AG04450 (cell line): ENCODE measurements around the gene ORM1. TPM values are rescaled to one million over a fixed set of nuclear protein-coding genes. Genes with fewer than 3 reads are reported as not detected.

Experiments
- CTCF ChIA-PET: fragments of 300-600, 350-600 bp; formaldehyde crosslinking; extraction: SDS; loops from one replicate; lab custom pipeline; 2022; ENCODE audit warnings: antibody characterized with exemption, inconsistent platforms; lab: Charles Lee
- POLR2A ChIA-PET: fragments of 350-600 bp; formaldehyde crosslinking; extraction: SDS; loops from one replicate; lab custom pipeline; 2021; ENCODE audit warnings: antibody characterized with exemption, inconsistent platforms; lab: Yijun Ruan, JAX
- DNase-seq: peaks from one replicate; pipeline ENCODE4 v3.0.0-alpha.2; 2011; ENCODE audit warnings: low read depth, low spot score
- H3K27ac ChIP-seq: one replicate; pipeline ENCODE4 v1.5.1; 2012; ENCODE audit warnings: low read depth, low read length, control low read depth
- H3K27me3 ChIP-seq: one replicate; pipeline ENCODE4 v1.6.0; 2012; ENCODE audit warnings: low read length; ENCODE audit not compliant: control insufficient read depth, insufficient read depth
- H3K4me3 ChIP-seq: 2 replicates; pipeline ENCODE4 v1.5.1; 2011; ENCODE audit warnings: mild to moderate bottlenecking, low read depth, low read length, control low read depth
- H3K9me3 ChIP-seq: 2 replicates; pipeline ENCODE4 v1.5.1; 2012; ENCODE audit warnings: low read length; ENCODE audit not compliant: control insufficient read depth, insufficient read depth
- CTCF ChIP-seq: IDR thresholded peaks from 2 replicates; pipeline ENCODE4 v1.5.1; 2011; ENCODE audit warnings: low read depth, low read length, control low read depth, inconsistent platforms
- polyA plus RNA-seq: library from polyadenylated mRNA; depleted of rRNA; stranded (reverse); fragments of >200 nt; gene quantifications from 2 replicates; pipeline ENCODE4 v1.2.3, GENCODE V29; 2011

ORM1 gene
- polyA plus RNA-seq, 1 experiment, result 0.17 TPM

- ChIA-PET POLR2A (interaction anchor here (0.6 to 1.5 kb wide), 6 partner anchors 8 to 120 kb away, joined by 3 read pairs; no protein-coding TSS in a partner anchor), CTCF (interaction anchor here (1.0 kb wide), 2 partner anchors 14 to 169 kb away, joined by 4 read pairs; no protein-coding TSS in a partner anchor)
- no peak for TF ChIP-seq CTCF
Measured at GRCh38 chr9:114276908-114277821, 45.7 kb upstream of the ORM1 start.

DNA sequence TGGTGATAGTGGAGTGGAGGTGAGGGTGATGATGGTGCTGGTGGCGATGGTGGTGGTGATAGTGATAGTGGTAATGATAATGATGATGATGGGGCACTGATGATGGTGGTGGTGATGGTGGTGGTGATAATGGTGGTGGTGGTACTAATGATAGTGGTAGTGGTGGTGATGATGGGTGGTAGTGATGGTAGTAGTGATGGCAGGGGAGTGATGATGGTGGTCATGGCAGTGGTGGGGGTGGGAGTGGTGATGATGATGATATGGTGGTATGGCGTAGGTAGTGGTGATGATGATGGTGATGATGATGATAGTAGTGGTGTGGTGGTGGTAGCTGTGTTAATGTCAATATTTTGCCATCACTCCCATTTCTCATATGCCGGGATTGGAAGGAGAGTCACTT lies 44.5 kb upstream of the ORM1 start:
- no peak overlapping the region for H3K27ac ChIP-seq
- no peaks in the 10 kb centered on the region; the same call in 1 of the 2 replicates for H3K9me3 ChIP-seq
- no peak for DNase-seq
- ChIA-PET CTCF (no interaction called here), POLR2A (no interaction called here)
- H3K4me3 ChIP-seq, result no peak overlapping the region
- no peaks in the 10 kb centered on the region for H3K27me3 ChIP-seq
- no peak for TF ChIP-seq CTCF

More at GRCh38 chr9:114276908-114277821, 45.7 kb upstream of the ORM1 start:
- Histone ChIP-seq H3K4me3 (no peak overlapping the region), H3K27me3 (no peaks in the 10 kb centered on the region), H3K9me3 (no peaks in the 10 kb centered on the region; the same call in 1 of the 2 replicates), H3K27ac (peak overlapping the region; percentile 94)
- DNase-seq, result peak; percentile 89

DNA sequence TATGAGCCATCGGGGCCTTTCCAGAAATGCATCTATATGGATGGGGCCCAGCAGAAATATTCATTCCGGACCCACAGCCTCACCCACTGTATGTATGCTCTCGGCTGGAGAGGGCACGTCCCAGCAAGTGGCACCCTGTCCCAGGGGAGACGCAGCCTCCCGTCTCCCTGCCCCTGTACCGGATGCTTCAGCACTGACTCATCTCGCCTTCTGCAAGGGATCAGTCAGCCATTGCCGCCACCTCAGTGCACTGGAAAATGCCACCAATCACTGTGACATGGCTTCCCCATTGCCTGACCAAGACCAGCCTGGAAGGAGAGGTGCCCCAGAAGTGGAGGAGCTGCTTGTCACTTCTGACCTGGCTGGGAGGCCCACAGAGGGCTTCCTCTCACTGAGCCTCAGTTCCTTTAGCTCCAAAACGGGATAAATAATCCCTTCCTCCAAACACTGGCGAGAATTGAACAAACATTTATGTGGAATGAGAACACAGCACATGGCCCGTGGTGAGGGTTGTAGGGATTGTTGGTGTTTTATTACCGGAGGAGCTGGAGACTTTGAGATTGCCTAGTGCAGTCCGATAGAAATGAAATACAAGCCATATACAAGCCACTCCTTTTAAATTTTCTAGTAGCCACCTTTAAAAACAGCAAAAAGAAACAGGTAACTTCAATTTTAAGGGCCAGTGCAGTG lies 43.9 kb upstream of the ORM1 start:
- H3K9me3 ChIP-seq, result no peaks in the 10 kb centered on the region; the same call in 1 of the 2 replicates
- ChIA-PET CTCF (interaction anchor here (1.8 kb wide), 1 partner anchor 12 kb away, joined by 11 read pairs; no protein-coding TSS in a partner anchor), POLR2A (no interaction called here)
- peak overlapping the region; percentile 63 for H3K27ac ChIP-seq
- H3K27me3 ChIP-seq, result no peaks in the 10 kb centered on the region
- no peak overlapping the region for H3K4me3 ChIP-seq
- DNase-seq, result no peak
- no peak for TF ChIP-seq CTCF

- CTCF ChIA-PET, result interaction anchor here (1.8 kb wide), 1 partner anchor 11 kb away, joined by 11 read pairs; no protein-coding TSS in a partner anchor
Measured at GRCh38 chr9:114279693-114280092, 43.2 kb upstream of the ORM1 start.

More at GRCh38 chr9:114279693-114280092, 43.2 kb upstream of the ORM1 start:
- Histone ChIP-seq H3K4me3 (no peak overlapping the region), H3K27me3 (no peaks in the 10 kb centered on the region), H3K27ac (peak overlapping the region; percentile 63), H3K9me3 (peaks cover under 1% of the 10 kb centered on the region; the same call in 1 of the 2 replicates)
- DNase-seq, result no peak
- TF ChIP-seq CTCF, result no peak
- POLR2A ChIA-PET, result no interaction called here
